ENCODE results near the gene MOSPD3. TPM values are rescaled to one million over a fixed set of nuclear protein-coding genes. Genes with fewer than 3 reads are reported as not detected.

Gene MOSPD3
- total and polyA plus RNA-seq, 9 donors: 9.2 to 27.7 (median 24.4) TPM

- Histone ChIP-seq H3K27ac (no peak overlapping the region), H3K36me3 (no peaks in the 10 kb centered on the region), H3K27me3 (no peaks in the 10 kb centered on the region), H3K4me3 (no peak overlapping the region), H3K4me1 (ENCODE audit: insufficient read depth) (peaks cover under 1% of the 10 kb centered on the region), H3K9me3 (no peaks in the 10 kb centered on the region)
- peak in 1 of 5 donors; percentile 21 for DNase-seq
- TF ChIP-seq POLR2A (IDR thresholded peaks at IDR 0.05): no peak
- no peak for TF ChIP-seq CTCF (IDR thresholded peaks at IDR 0.05)
- TF ChIP-seq EP300 (IDR thresholded peaks at IDR 0.05): no peak
- intact Hi-C loops (cut with DNase I): no loop called here
- WGBS, 3 donors: 85 to 91% (median 87%) methylated on average over 23 to 24 of the region's 24 CpGs
These were observed 35.2 kb upstream of the MOSPD3 start for GRCh38 chr7:100577103-100577502.

GRCh38 chr7:100577507-100577906, 34.8 kb upstream of the MOSPD3 start:
- Histone ChIP-seq H3K4me3 (no peak overlapping the region), H3K27ac (no peak overlapping the region), H3K9me3 (no peaks in the 10 kb centered on the region), H3K36me3 (no peaks in the 10 kb centered on the region), H3K4me1 (ENCODE audit: insufficient read depth) (peaks cover 4% of the 10 kb centered on the region), H3K27me3 (no peaks in the 10 kb centered on the region)
- no peak for DNase-seq
- intact Hi-C loops (cut with DNase I): no loop called here
- TF ChIP-seq EP300 (IDR thresholded peaks at IDR 0.05): no peak
- no peak for TF ChIP-seq CTCF (IDR thresholded peaks at IDR 0.05)
- TF ChIP-seq POLR2A (IDR thresholded peaks at IDR 0.05): no peak
- 88 to 91% (median 89%) methylated on average over 14 of the region's 14 CpGs for WGBS, 3 donors

DNA sequence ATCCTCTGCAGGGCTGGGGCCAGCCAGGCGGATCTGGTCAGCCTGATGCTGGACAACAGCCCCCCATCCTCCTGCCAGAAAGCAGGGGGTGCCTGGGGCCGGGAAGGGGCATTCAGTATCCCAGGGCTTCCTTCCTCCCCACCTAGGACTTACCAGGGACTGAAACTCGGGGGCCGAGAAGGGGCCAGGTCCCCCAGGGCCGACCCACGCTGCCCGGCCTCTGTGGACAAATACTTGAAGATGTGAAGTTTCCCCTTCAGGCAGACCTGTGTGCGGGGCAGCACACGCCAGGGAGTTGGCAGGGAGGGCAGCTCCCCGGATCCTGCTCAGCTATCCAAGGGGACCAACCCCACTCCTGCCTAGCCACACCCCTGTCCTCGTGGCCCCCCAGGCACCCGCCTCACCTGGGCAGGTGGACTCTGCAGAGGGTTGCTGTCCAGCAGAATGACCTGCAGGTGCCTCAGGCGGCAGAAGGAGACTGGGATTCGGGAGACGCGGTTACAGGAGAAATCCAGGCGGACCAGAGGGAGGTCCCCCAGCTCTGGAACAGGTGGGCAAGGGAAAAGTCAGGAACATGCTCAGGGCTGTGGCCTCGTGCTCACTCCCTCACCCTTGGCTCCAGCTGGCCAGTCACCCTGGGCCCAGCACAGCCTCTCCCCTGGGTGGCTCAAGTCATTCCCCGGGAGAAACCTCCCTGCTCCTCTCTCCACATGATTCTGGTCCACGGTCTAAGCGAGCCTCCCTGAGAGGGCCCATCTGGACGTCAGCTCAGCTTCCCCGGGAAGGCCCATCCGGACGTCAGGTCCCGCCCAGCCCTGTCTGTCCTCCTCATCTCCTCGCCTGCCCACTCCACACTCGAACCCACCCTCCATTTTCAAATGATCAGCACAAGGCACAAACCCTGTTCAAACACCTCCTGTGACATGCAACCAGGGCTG, 33.8 kb upstream of the MOSPD3 start:
- intact Hi-C loops (cut with DNase I): no loop called here
- Histone ChIP-seq H3K4me3 (no peak overlapping the region), H3K4me1 (ENCODE audit: insufficient read depth) (peaks cover 4% of the 10 kb centered on the region), H3K27me3 (no peaks in the 10 kb centered on the region), H3K9me3 (no peaks in the 10 kb centered on the region), H3K36me3 (no peaks in the 10 kb centered on the region), H3K27ac (no peak overlapping the region)
- DNase-seq: no peak
- no peak for TF ChIP-seq CTCF (IDR thresholded peaks at IDR 0.05)
- no peak for TF ChIP-seq POLR2A (IDR thresholded peaks at IDR 0.05)
- TF ChIP-seq EP300 (IDR thresholded peaks at IDR 0.05): no peak
- 86 to 87% (median 87%) methylated on average over 28 of the region's 28 CpGs for WGBS, 3 donors

GRCh38 chr7:100580466-100581283, 31.7 kb upstream of the MOSPD3 start:
- Histone ChIP-seq H3K9me3 (no peaks in the 10 kb centered on the region), H3K4me3 (no peak overlapping the region), H3K36me3 (no peaks in the 10 kb centered on the region), H3K4me1 (ENCODE audit: insufficient read depth) (peaks cover 14% of the 10 kb centered on the region), H3K27me3 (no peaks in the 10 kb centered on the region), H3K27ac (no peak overlapping the region)
- 71 to 84% (median 75%) methylated on average over 11 of the region's 11 CpGs for WGBS, 3 donors
- DNase-seq: no peak
- TF ChIP-seq CTCF (IDR thresholded peaks at IDR 0.05): no peak
- TF ChIP-seq EP300 (IDR thresholded peaks at IDR 0.05): no peak
- TF ChIP-seq POLR2A (IDR thresholded peaks at IDR 0.05): no peak
- intact Hi-C loops (cut with DNase I): loop anchor here in 1 of 4 donors (5.0 to 10.0 kb wide), 2 partner anchors 102 to 274 kb away; partner anchors contain the start of gene SLC12A9
